Occipital lobe (tissue), 2 donors: Measurements from ENCODE around the gene TXLNA. TPM values are rescaled to one million over a fixed set of nuclear protein-coding genes. Genes with fewer than 3 reads are reported as not detected.
"Not testable (repeated sequence)": the region's sequence is repeated elsewhere in the genome, so short reads cannot be mapped to it uniquely, and the experiment has no call there.

ENCODE experiments used
- DNase-seq: peaks from one replicate; lab custom pipeline; 2025; lab: John Stamatoyannopoulos, UW
- total RNA-seq: library from RNA; depleted of rRNA; stranded (reverse); fragments of >200 nt; gene quantifications from one replicate; pipeline ENCODE4 v1.2.3, GENCODE V29; 2014

TXLNA gene
- 21.1 TPM for total RNA-seq

DNA sequence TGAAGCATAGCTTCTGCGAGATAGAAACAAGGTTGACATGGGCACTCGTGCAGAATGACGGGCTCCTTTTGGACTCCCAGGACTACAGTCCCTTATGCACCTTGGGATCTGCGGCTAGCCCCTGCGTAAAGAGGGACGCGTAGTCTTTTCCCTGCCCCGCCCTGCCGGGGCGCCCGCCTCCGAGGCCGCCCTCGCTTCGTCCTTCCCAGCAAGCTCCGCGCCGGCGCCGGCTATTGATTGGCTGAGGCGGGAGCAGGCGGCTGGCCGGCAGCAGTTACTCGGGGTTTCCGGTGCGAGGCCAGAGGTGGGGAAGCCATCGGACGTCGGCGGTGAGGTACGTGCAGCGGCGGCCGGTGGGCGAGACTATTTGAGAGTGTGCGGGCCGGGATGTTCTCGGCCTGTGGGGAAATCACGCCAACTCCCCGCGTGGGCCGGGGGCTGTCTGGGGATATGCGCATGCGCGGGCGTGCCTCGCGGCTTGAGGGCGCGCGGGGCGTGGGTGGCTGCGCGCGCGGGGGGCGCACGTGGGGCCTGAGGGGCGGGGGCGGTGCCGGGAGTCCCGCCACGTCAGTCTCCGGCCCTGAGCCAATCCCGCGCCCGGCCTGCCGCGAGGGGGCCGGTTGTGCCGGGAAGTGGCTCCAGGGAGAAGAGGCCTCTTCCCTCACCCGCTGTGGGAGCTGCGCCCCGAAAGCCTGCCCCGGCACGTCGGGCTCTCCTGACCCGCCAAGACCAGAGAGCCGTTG is at the start of gene TXLNA:
Gene TXLNA (plus strand): TSS at position 233 of the 743 bp plus-strand sequence. CDS start 671 bp downstream, outside the sequence.
- peak; percentile 91 for DNase-seq

DNA sequence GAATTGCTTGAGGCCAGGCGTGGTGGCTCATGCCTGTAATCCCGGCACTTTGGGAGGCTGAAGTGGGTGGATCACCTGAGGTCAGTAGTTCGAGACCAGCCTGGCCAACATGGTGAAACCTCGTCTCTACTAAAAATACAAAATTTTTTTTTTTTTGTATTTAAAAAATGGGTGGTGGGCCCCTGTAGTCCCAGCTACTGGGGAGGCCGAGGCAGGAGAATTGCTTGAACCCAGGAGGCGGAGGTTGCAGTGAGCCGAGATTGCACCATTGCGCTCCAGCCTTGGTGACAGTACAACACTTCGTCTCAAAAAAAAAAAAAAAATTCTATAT is 45.6 kb upstream of the TXLNA start:
- DNase-seq, result not testable (repeated sequence)

DNA sequence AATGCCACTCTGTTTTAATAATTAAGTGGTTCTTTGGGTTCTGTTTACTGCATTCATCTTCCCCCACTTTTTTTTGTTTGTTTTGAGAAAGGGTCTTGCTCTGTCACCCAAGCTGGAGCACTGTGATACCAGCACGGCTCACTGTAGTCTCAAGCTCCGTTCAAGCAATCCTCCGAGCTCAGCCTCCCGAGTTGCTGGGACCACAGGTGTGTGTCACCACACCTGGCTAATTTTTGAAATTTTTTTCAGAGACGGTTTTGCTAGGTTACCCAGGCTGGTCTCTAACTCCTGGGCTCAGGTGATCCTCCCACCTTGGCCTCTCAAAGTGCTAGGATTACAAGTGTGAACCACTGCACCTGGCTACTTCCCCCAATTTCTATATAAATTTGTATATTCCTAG is 42.4 kb upstream of the TXLNA start:
- DNase-seq, result no peak

DNA sequence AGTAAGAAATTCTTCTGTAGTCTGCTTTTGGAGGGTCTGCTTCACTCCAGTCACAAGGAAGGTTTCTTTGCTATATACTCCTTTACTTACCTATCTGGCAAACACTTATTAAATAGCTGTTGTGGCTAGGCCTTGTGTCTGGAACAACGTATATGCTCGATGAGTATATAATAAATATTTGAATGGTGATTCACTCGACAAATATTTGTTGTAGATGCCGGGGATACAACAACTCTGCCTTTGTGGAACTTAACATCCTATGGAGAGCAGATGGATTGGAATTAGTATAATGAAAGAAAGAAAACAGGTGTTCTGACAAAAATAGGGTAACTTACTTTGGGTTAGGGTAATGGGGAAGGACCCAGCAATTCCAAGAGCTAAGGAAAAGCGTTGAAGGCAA is 40.5 kb upstream of the TXLNA start:
- no peak for DNase-seq

DNA sequence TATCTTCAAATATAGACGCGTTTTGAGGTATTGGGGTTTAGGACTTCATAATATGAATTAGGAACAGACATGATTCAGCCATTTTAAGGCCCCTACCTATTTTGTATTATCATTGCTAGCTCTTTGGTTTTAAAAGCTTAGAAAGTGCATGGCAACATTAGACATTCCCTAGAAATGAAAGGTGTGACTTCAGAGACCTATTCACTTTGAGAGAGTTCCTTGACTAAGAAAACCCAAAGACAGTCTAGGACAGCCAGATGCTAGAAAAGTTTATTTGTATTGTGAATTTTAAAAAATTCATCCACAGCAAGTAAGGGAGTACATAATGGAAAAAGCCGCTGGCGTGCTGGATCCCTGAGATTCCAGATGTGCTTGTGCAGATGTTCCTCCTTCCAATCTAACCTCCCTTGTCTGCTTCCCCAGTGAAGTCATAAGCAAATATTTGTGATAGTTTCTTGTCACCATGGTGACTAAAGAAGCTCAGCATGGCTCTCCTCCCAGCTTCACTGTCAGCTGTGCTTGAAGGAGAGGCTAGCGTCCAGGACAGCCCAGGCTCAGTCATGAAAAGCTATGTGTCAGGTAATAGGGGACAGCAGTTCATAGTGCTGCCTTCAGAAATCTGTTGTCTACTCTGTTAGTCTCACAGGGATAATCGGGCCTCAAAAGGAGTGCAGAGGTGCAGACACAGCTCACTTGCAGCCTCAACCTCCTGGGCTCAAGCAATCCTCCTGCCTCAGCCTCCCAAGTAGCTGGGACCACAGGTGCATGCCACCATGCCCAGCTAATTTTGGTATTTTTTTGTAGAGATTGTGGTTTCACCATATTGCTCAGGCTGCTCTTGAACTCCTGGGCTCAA is 36.8 kb upstream of the TXLNA start:
- no peak for DNase-seq

DNA sequence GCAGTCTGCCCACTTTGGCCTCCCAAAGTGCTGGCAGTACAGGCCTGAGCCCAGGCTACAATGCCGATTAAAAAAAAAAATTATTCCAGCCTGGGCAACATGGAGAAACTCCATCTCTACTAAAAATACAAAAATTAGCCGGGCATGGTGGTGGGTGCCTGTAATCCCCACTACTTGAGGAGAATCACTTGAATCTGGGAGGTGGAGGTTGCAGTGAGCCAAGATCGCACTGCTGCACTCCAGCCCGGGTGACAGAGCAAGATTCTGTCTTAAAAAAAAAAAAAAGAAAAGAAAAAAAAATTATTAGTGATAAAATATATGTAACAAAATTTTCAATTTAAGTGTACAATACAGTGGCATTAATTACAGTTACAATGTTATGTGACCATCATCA is 36.2 kb upstream of the TXLNA start:
- DNase-seq, result not testable (repeated sequence)

DNA sequence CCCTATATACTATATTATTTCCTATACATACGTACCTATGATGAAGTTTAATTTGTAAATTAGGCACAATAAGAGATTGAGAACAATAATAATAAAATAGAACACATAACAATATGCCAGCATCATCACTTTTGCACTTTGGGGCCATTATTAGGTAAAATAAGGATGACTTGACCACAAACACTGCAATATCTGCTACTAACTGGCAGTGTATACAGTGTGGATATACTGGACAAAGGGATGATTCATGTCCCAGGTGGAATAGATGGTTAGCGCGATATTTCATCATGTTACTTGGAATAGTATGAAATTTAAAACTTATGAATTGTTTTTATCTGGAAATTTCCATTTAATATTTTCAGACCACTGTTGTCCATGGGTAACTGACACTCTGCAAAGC is 35.4 kb upstream of the TXLNA start:
- DNase-seq, result no peak

DNA sequence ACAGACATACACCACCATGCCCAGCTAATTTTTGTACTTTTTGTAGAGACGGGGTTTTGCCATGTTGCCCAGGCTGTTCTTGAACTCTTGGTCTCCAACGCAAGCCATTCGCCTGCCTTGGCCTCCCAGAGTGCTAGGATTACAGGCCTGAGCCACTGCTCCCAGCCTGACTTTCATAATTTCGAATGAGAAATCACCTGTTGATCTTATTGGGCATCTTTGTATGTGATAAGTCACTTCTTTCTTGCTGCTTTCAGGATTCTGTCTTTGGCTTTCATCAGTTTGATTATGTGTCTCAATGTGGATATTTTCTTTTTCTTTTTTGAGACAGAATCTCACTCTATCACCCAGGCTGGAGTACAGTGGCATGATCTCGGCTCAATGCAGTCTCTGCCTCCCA is 31.7 kb upstream of the TXLNA start:
- DNase-seq, result not testable (repeated sequence)

DNA sequence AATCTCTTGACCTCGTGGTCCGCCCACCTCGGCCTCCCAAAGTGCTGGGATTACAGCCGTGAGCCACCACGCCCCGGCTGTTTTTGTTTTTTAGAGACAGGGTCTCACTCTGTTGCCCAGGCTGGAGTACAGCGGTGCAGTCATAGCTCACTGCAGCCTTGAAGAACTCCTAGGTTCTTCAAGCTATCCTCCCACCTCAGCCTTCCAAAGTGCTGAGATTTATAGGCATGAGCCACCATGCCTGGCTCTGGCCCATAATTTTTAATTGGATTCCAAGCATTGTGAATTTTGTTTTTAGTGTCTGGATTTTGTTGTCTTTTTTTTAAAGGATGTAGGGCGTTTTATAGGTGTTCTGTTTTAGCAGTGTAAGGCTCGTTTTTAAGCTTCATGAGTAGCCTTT is 28.6 kb upstream of the TXLNA start:
- no peak for DNase-seq

DNA sequence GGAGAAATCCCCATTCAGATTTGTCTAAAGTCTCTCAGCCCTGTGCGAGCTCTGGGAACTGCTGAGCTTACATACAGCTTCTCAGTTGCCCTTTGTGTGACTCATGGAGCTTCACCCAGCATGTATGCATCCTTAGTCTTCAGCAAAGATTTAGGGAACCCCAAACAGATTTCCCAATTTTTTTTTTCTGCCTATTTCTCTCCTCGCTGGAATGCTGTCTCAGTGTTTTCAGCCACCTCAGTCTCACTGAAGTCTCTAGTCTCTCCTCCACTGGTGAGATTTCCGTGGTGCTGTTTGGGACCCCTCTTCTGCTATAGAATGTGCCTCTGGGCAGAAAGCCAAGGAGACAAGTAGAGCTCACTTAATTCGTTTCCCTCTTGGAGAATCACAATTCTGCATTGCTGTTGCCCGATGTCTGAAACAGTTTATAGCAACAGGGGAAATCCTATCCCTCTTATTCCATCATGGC is 28.1 kb upstream of the TXLNA start:
- no peak for DNase-seq

DNA sequence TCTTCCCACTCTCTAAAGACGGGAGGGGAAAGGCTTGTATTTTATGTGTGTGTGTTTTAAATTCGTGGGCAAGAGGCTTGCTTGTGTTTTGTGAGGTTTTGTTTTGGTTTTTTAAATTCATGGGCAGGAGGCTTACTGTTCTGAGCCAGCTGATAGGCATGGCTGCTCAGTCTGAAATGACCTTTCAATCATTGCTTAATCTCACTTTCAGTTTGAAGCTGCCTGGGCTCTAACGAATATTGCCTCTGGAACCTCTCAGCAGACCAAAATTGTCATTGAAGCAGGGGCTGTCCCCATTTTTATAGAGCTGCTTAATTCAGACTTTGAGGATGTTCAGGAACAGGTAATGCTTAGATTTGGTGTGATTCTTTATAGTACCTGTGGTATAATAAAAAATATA is 20.3 kb upstream of the TXLNA start:
- no peak for DNase-seq

DNA sequence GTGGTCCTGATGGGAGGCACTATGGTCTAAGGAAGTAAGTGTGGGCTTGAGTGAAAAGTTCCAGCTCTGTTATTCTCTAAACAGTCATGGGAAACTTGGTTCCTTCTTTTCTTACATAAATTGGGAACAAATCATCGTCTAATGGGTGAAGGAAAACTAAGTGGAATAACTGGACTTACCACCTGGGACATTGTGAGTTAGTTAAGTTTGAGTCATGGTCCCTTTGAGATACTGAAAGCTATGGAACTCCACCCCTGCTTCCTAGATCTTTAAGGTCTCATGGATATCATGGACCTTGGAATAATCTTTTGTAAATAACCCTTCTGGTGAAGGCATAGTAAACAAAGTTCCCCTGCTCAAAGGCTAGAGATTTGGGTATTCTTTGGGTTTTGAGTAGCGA is 16.1 kb upstream of the TXLNA start:
- DNase-seq, result no peak

DNA sequence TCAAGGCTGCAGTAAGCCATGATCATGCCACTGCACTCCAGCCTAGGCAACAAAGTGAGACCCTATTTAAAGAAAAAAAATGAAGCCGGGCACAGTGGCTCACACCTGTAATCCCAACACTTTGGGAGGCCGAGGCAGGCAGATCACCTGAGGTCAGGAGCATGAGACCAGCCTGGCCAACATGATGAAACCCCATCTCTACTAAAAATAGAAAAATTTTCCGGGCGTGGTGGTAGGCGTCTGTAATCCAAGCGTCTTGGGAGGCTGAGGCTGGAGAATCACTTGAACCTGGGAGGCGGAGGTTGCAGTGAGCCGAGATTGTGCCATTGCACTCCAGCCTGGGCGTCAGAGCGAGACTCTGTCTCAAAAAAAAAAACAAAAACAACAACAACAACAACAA is 13.8 kb upstream of the TXLNA start:
- DNase-seq, result not testable (repeated sequence)

DNA sequence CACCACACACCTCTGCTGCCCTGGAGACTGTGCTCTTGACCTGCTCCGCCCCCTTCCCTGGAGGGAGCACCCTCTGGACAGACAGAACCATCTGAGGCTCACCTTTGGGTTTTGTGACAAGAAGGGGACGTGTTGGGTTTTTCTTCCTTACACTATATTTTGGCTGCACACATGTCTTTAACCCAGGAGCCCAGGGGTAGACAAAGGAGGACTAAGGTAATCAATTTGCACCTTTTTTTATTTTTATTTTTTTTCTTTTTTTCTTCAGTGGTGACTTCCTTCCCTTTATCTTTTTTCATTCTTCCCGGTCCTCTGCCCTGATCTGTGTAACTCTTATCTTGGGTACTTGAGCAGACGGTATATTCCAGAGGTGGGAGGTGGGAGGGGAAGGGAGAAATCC is 8.5 kb upstream of the TXLNA start:
- no peak for DNase-seq

DNA sequence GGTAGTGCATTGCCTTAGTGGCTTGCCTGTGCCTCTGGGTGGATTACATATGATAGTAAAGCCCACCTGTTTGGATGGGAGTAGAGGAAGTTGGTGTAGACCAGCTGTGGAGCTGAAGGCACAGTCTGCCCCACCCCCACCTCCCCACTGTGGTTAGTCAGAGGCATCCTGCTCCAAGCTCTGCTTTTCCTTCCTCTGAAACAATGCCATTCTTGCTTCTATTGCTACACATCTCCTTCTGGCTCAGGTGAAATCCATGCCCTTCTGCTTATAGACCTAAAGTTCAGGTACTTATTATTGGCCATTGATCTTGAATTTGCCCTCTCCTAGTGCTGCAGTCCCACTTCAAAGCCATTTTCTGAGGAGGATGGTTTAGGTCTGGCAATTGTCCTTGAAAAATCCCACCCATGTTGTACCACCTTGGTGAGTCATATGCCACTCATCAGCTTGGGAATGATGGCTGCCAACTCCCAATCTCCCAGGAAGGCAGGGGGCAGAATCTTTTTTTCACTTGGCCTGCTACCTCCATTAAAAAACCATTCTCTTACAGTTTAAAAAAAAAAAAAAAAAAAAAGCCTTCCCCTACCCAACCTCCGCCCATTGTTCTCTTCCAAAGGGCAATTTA is 6.7 kb upstream of the TXLNA start:
- no peak for DNase-seq

DNA sequence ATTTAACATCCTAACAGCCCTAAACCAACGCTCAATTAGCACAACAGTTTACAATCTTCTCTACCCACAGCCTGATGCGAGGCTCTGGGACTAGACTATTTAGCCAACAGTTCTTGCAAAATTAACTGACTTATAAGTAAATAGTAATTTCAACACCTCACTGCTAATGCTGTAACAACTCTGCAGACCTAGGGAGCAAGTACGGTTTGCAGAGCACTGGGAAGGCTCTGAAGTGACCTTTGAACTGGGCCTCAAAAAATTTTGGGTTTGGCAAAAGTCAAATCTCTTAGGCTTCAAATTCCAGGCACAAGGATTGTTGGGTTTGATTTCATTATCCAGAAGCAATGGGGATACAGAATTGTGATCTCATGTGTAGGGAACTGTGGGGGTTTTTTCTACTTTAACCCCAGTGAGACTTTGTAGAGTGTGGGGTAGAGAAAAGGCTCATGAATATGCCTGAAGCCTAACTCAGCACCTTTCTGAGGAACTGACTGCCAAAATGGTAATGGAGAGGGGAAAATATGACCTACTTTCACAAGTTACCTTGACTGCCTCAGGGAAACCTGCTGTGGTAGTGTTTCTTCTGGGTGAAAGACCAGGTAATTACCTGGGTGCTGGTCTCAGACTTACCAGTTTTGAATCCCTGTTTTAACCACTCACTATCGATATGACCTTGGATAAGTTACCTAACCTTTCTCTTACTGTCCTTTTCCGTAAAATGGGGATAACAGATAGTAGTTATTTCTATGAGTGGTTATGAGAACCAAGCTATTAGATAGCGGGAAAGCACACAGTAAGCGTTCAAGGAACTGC is 889 bp upstream of the TXLNA start:
- DNase-seq, result no peak

DNA sequence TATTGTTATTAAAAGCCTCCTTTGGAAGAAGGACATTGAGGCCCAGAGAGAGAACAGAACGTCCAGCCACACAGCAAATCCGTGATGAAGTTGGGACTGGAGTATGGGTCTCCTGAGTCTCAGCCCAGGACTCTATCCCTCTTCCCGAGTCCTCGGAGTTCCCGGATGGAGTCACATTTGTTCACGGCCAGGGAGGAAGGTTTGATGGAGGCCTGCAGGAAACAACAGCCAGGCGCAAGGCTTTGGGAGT is 357 bp upstream of the TXLNA start:
- DNase-seq, result no peak

DNA sequence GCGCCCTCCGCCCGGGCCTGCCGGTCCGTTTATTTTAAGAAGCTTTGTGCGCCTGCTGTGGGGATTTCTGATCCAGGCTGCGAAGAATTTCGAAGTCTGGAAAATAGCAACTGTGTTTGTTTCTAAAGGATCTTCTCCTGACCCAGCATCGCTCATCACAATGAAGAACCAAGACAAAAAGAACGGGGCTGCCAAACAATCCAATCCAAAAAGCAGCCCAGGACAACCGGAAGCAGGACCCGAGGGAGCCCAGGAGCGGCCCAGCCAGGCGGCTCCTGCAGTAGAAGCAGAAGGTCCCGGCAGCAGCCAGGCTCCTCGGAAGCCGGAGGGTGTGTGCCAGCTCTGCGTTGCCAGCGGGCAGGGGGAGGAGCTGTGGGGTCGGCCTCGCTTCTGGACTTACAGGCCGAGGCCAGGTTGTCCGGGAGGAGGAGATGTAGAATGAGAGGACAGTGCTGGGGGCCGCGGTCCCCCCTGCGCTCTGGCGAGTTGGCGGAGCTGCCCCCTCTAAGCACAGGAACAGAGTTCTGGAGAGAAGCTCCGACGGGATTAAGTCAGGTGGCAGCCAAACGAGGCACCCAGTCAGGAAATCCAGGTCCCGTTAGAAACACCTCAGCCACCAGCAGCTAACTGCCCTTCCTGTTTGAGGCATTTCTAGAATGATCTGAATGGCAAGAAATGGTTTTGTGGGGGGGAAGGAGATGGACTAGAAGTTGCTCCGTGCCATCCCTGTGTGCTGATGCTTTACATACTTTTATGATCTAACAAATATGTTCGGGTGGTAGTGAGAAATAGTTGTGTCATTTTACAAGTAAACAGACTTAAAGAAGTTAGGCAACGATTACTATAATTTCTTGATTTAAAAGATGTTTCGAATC is 948 bp downstream of the TXLNA start:
- DNase-seq, result no peak

DNA sequence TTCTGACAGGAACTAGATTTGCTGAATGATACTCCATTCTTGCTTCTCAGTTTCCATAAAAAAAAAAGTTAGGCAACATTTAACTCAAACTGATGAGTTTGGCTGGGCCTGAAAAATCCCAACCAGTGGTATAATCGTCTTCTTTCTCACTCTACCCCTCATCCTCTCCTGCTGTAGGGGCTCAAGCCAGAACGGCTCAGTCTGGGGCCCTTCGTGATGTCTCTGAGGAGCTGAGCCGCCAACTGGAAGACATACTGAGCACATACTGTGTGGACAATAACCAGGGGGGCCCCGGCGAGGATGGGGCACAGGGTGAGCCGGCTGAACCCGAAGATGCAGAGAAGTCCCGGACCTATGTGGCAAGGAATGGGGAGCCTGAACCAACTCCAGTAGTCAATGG is 1.6 kb downstream of the TXLNA start:
- no peak for DNase-seq

DNA sequence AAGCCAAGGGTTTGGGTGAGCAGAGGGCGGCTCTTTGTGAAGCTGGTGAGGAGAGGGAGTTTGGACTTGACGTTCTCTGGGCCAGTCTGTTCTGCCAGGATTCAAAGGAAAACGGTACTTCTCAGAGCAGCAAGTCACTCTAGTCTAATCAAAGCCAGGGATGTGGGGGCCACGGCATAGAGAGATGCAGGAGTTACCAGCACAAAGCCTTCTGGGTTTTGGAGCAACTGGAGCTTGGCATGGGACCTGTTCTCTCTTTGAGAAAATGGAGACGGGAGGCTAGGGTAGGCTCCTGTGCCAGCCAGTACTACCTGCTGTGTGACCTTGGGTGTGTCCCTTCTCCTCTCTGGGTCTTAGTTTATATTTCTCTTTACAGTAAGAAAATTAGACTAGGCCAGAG is 2.1 kb downstream of the TXLNA start:
- no peak for DNase-seq

DNA sequence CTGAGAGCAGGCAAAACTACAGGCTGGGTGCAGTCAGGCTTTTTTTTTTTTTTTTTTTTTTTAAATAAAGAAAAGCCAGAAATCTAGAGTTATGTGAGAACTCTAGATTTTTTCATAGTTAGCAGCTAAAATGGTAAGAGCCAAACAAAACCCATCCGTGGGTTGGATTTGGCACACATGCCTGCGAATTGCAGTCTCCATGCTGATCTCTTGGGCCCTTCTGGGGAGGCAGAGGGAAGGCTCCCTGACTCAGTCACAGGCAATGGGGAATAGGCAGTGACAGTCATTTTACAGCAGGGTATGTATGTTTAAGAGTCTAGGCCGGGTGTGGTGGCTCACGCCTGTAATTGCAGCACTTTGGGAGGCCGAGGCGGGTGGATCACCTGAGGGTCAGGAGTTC is 2.6 kb downstream of the TXLNA start:
- DNase-seq, result no peak
